Astrocyte (in vitro differentiated cells and primary cell): Measurements from ENCODE around the gene TST. TPM values are rescaled to one million over a fixed set of nuclear protein-coding genes. Genes with fewer than 3 reads are reported as not detected.

Experiments used
- DNase-seq: peaks from one replicate; pipeline ENCODE4 v3.0.0-alpha.2; 2010; ENCODE audit warnings: low read depth
- FAIRE-seq: peaks from 2 replicates; lab custom pipeline; 2011; peaks lifted over from hg19 to GRCh38; lab: Jason Lieb, UNC
- H2AFZ ChIP-seq: 2 replicates; pipeline ENCODE4 v1.6.0; 2012; ENCODE audit warnings: low read depth, low read length, inconsistent platforms
- H3K27ac ChIP-seq: 2 replicates; pipeline ENCODE4 v1.5.1; 2011; ENCODE audit warnings: low read depth, low read length, inconsistent platforms
- H3K27me3 ChIP-seq: 2 replicates; pipeline ENCODE4 v1.6.0; 2011; ENCODE audit warnings: low read length, inconsistent platforms; ENCODE audit not compliant: insufficient read depth
- H3K36me3 ChIP-seq: 2 replicates; pipeline ENCODE4 v1.5.1; 2011; ENCODE audit warnings: low read length, inconsistent platforms; ENCODE audit not compliant: insufficient read depth
- H3K4me1 ChIP-seq: 2 replicates; pipeline ENCODE4 v1.5.1; 2011; ENCODE audit warnings: low read length, inconsistent platforms; ENCODE audit not compliant: insufficient read depth
- H3K4me2 ChIP-seq: 2 replicates; pipeline ENCODE4 v1.6.0; 2012; ENCODE audit warnings: low read length, inconsistent platforms
- H3K4me3 ChIP-seq: 2 replicates; pipeline ENCODE4 v1.5.1; 2011; ENCODE audit warnings: low read depth, mild to moderate bottlenecking, low read length, inconsistent platforms; ENCODE audit not compliant: insufficient read depth
- H3K79me2 ChIP-seq: 2 replicates; pipeline ENCODE4 v1.6.0; 2012; ENCODE audit warnings: mild to moderate bottlenecking, low read length, inconsistent platforms; ENCODE audit not compliant: insufficient read depth
- H3K9ac ChIP-seq: 2 replicates; pipeline ENCODE4 v1.6.0; 2012; ENCODE audit warnings: mild to moderate bottlenecking, low read length, inconsistent platforms
- H3K9me3 ChIP-seq: 2 replicates; pipeline ENCODE4 v1.5.1; 2012; ENCODE audit warnings: low read depth, mild to moderate bottlenecking, low read length, inconsistent platforms; ENCODE audit not compliant: insufficient read depth
- H4K20me1 ChIP-seq: 2 replicates; pipeline ENCODE4 v1.6.0; 2012; ENCODE audit warnings: low read length, inconsistent platforms; ENCODE audit not compliant: insufficient read depth
- H3K27ac Mint-ChIP-seq: one replicate; pipeline ENCODE4 v1.8.0; 2021; ENCODE audit warnings: mild to moderate bottlenecking, mixed read lengths; ENCODE audit not compliant: unreplicated experiment
- H3K27me3 Mint-ChIP-seq: one replicate; pipeline ENCODE4 v1.8.0; 2021; ENCODE audit warnings: low read depth, mixed read lengths; ENCODE audit not compliant: unreplicated experiment
- H3K36me3 Mint-ChIP-seq: one replicate; pipeline ENCODE4 v1.8.0; 2021; ENCODE audit warnings: low read depth, mixed read lengths; ENCODE audit not compliant: unreplicated experiment
- H3K4me1 Mint-ChIP-seq: one replicate; pipeline ENCODE4 v1.8.0; 2021; ENCODE audit warnings: low read depth, mixed read lengths; ENCODE audit not compliant: unreplicated experiment
- H3K4me3 Mint-ChIP-seq: one replicate; pipeline ENCODE4 v1.8.0; 2021; ENCODE audit warnings: mild to moderate bottlenecking, moderate library complexity, mixed read lengths; ENCODE audit not compliant: unreplicated experiment
- H3K9me3 Mint-ChIP-seq: one replicate; pipeline ENCODE4 v1.8.0; 2021; ENCODE audit warnings: mild to moderate bottlenecking, mixed read lengths; ENCODE audit not compliant: unreplicated experiment
- EZH2 ChIP-seq: IDR thresholded peaks from 2 replicates; pipeline ENCODE4 v1.6.1; 2012; ENCODE audit warnings: mild to moderate bottlenecking, low read length, inconsistent platforms; ENCODE audit not compliant: insufficient read depth
- total RNA-seq: library from RNA; stranded (reverse); gene quantifications from 2 replicates; pipeline ENCODE4 v1.2.1, GENCODE V29; 2021
- TF ChIP-seq, protein P1 (sequence below): IDR thresholded peaks from 2 replicates; pipeline ENCODE4 v1.5.1; 2011; ENCODE audit warnings: low read depth, mild to moderate bottlenecking, inconsistent platforms, low read length, moderate library complexity; ENCODE audit not compliant: insufficient read depth

TST gene
- total RNA-seq, 1 donor from 2014 or later: 32.2 TPM

DNA sequence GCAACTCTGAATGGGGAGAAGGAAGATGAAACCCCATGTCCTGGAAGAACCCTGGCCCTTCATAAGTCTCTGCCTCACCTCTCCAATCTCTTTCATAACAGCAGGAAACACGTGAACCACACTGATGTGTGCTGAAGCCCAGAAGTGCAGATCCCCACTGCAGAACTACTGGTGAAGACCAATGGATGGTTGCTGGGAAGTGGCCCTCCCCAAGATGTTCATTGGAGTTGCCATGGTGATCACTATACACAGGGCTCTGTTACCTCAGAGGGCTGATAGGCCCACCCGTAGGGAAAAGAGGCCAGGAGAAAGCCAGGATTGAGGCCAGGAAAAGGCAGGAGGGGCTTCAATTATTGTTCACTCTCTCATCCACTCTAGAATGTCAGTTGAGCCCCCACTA, 11.6 kb downstream of the TST start:
- Histone ChIP-seq H3K36me3 (no peaks in the 10 kb centered on the region), H2AFZ (no peak overlapping the region), H3K79me2 (no peaks in the 10 kb centered on the region), H3K4me1 (no peaks in the 10 kb centered on the region), H3K27ac (no peak overlapping the region), H4K20me1 (no peaks in the 10 kb centered on the region), H3K9ac (no peak overlapping the region), H3K4me2 (no peak overlapping the region), H3K4me3 (no peak overlapping the region), H3K27me3 (peaks cover 18% of the 10 kb centered on the region), H3K9me3 (no peaks in the 10 kb centered on the region)
- Mint-ChIP-seq H3K4me3 (no peak overlapping the region), H3K9me3 (peaks cover 14% of the 10 kb centered on the region), H3K36me3 (peaks cover 4% of the 10 kb centered on the region), H3K27ac (no peak overlapping the region), H3K27me3 (peaks cover 52% of the 10 kb centered on the region), H3K4me1 (no peaks in the 10 kb centered on the region)
- no peak for TF ChIP-seq EZH2
- TF ChIP-seq, protein P1, sequence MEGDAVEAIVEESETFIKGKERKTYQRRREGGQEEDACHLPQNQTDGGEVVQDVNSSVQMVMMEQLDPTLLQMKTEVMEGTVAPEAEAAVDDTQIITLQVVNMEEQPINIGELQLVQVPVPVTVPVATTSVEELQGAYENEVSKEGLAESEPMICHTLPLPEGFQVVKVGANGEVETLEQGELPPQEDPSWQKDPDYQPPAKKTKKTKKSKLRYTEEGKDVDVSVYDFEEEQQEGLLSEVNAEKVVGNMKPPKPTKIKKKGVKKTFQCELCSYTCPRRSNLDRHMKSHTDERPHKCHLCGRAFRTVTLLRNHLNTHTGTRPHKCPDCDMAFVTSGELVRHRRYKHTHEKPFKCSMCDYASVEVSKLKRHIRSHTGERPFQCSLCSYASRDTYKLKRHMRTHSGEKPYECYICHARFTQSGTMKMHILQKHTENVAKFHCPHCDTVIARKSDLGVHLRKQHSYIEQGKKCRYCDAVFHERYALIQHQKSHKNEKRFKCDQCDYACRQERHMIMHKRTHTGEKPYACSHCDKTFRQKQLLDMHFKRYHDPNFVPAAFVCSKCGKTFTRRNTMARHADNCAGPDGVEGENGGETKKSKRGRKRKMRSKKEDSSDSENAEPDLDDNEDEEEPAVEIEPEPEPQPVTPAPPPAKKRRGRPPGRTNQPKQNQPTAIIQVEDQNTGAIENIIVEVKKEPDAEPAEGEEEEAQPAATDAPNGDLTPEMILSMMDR: no peak
- FAIRE-seq: no peak
- no peak for DNase-seq

DNA sequence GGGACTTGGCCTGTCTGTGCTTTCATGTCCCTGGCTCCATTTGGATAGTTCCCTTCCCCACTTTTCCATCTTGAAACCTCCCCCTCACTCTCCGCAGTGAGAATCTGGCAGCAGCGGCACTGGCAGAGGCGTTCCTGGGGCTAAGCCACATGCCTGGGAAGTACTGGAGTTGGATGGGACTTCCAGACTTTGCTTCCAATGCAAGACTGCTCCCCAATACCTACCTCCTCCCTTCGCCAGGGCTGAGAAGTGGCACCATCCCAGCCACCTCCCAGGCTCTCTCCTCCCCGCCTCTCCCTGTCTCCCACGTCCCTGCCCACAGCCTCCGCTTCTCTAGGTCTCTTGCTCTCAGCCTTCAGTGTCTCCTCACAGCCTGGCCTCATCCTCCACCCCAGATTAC, 16.6 kb downstream of the TST start:
- Mint-ChIP-seq H3K36me3 (peaks cover 1% of the 10 kb centered on the region), H3K27me3 (peaks cover 40% of the 10 kb centered on the region), H3K27ac (no peak overlapping the region), H3K4me1 (no peaks in the 10 kb centered on the region), H3K4me3 (no peak overlapping the region), H3K9me3 (peaks cover 16% of the 10 kb centered on the region)
- Histone ChIP-seq H3K9me3 (no peaks in the 10 kb centered on the region), H3K27me3 (peaks cover 13% of the 10 kb centered on the region), H3K36me3 (no peaks in the 10 kb centered on the region), H3K27ac (no peak overlapping the region), H3K79me2 (no peaks in the 10 kb centered on the region), H3K4me1 (no peaks in the 10 kb centered on the region), H3K4me3 (no peak overlapping the region), H4K20me1 (no peaks in the 10 kb centered on the region), H3K4me2 (no peak overlapping the region), H2AFZ (no peak overlapping the region), H3K9ac (no peak overlapping the region)
- DNase-seq: no peak
- FAIRE-seq: no peak
- TF ChIP-seq, protein P1: no peak
- no peak for TF ChIP-seq EZH2

DNA sequence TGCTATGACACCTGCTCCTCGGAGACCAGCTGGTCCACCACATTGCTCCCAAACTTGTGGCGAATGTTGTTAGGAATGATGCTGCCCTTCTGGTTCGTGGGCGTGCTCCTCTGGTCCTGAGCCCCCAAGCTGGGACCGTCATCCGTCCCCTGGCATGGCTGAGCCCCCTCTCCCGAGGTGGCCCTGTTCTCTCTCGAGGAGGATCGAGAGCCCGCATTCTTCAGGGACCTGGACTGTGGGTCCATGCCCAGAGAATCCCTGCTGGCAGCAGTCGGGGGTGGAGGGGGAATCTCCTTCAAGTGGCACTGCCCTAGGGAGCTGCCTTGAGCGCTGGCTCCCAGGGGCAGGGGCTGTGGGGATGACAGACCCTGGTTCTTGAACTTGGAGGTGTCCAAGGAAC, 17.4 kb downstream of the TST start:
- Mint-ChIP-seq H3K4me3 (no peak overlapping the region), H3K27ac (no peak overlapping the region), H3K9me3 (peaks cover 15% of the 10 kb centered on the region), H3K36me3 (no peaks in the 10 kb centered on the region), H3K27me3 (peaks cover 42% of the 10 kb centered on the region), H3K4me1 (no peaks in the 10 kb centered on the region)
- Histone ChIP-seq H3K4me3 (no peak overlapping the region), H3K36me3 (no peaks in the 10 kb centered on the region), H3K27me3 (peaks cover 8% of the 10 kb centered on the region), H3K9ac (no peak overlapping the region), H4K20me1 (no peaks in the 10 kb centered on the region), H3K27ac (no peak overlapping the region), H3K4me1 (no peaks in the 10 kb centered on the region), H3K4me2 (no peak overlapping the region), H2AFZ (no peak overlapping the region), H3K9me3 (no peaks in the 10 kb centered on the region), H3K79me2 (no peaks in the 10 kb centered on the region)
- DNase-seq: no peak
- no peak for TF ChIP-seq EZH2
- TF ChIP-seq, protein P1: no peak
- no peak for FAIRE-seq
